GM19193 (cell line): ENCODE measurements around the gene PHIP.

Experiments used
- POLR2A ChIP-seq: IDR thresholded peaks from 4 replicates; pipeline ENCODE4 v1.6.1; 2011; ENCODE audit not compliant: insufficient read depth, insufficient read length; ENCODE audit errors: extremely low read depth

The PHIP gene

GRCh38 chr6:79040083-79040482 lies 38.0 kb downstream of the PHIP start:
- TF ChIP-seq POLR2A, result no peak

DNA sequence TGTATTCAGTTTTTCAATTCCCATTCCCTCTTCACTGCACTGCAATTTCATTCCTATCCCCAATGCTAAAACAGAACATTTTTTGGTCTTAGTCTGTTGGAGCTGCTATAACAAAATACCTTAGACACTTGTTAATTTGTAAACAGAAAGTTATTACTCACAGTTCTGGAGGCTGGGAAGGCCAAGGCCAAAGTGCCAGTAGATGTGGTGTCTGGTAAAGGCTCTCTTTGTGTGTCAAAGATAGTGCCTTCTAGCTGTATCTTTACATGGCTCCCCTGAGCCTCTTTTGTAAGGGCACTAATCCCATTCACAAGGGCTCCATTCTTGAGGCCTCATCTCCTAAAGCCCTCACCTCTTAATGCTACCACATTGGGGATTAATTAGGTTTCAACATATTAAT lies 40.0 kb downstream of the PHIP start:
- TF ChIP-seq POLR2A, result no peak

DNA sequence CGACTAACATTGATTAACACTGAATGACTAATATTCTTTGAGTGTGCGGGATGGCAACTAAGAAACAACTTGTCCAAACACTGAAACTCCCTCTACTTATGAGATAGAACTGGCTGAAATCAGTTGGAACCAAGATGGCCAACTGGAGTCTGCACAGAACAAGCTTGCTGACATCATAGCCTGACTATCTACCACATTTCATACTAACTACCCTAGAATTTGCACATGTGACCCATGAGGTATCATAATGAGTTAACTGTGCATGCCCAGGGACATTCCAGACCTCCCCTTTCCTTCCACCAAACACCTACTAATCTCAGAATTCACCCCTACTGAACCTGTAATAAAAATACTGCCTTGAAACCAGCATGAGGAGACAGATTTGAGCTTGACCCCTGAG lies 43.2 kb downstream of the PHIP start:
- no peak for TF ChIP-seq POLR2A

- no peak for TF ChIP-seq POLR2A
Measured at GRCh38 chr6:79033279-79033678, 44.8 kb downstream of the PHIP start.

DNA sequence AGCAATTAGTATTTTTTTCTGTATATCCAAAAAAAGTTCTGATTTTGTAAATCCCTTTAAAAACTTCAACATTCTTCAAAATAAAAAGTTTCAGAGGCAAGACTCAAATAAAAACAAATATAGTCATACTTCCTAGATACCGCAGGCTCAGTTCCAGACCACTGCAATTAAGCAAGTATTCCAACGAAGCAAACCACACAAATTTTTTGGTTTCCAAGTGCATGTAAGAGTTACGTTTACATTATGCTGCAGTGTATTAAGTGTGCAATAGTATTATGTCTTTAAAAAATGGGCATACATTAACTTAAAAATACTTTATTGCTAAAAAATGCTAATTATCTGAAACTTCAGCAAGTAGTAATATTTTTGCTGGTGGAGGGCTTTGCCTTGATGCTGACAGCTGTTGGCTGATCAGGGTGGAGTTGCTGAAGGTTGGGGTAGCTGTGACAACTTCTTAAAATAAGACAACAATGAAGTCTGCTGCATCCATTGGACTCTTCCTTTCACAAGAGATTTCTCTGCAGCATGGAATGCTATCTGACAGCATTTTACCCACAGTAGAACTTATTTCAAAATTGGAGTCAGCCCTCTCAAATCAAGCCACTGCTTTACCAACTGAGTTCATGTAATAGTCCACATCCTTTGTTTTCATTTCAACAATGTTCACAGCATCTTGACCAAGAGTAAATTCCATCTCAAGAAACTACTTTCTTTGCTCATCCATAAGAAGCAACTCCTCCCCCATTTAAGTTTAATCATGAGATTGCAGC lies 46.0 kb downstream of the PHIP start:
- TF ChIP-seq POLR2A, result no peak

DNA sequence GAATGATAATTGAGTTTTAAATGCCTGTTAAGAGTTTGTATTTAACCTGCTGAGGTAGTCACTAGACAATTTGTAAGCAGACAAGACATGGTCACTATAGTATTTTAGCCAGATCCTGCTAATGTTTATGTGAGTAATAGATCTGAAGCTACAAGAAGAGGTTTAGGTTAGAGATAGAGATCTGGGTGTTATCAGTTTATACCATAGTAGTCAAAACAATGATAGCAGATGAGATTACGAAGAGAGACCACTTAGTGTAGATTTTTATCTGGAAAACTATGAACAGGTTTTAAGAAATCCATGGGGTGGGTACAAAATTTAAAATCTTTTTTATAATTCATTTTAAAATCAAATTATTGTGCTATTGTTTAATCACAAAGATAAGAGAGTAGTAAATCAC lies 47.5 kb downstream of the PHIP start:
- TF ChIP-seq POLR2A, result no peak

- no peak for TF ChIP-seq POLR2A
Measured at GRCh38 chr6:79030023-79030422, 48.0 kb downstream of the PHIP start.

- TF ChIP-seq POLR2A, result no peak
Measured at GRCh38 chr6:79028641-79029314, 49.3 kb downstream of the PHIP start.

- no peak for TF ChIP-seq POLR2A
Measured at GRCh38 chr6:79011940-79012339, 66.1 kb downstream of the PHIP start.

- no peak for TF ChIP-seq POLR2A
Measured at GRCh38 chr6:79010422-79010821, 67.6 kb downstream of the PHIP start.

GRCh38 chr6:79009819-79010218 lies 68.2 kb downstream of the PHIP start:
- TF ChIP-seq POLR2A, result no peak

- TF ChIP-seq POLR2A, result no peak
Measured at GRCh38 chr6:79005497-79005896, 72.6 kb downstream of the PHIP start.

DNA sequence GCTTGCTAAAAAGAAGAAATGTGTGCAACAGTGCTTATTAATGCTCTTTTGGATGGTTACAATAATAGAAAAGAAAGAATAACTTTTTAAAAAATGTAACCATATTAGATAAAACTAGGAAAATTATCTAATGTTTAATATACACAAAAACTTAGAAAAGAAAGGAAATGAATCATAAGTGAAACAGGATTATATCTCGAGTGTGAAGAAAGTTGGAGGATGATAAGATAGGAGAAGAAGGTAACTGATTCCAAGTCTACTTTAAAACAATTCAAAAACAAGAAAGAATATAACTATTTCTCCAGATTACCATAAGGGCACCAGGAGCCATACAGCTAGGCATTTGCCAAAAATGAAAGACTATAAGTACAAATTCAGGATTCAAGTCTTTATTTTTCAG lies 73.0 kb downstream of the PHIP start:
- TF ChIP-seq POLR2A, result no peak

- TF ChIP-seq POLR2A, result no peak
Measured at GRCh38 chr6:79004239-79004638, 73.8 kb downstream of the PHIP start.

DNA sequence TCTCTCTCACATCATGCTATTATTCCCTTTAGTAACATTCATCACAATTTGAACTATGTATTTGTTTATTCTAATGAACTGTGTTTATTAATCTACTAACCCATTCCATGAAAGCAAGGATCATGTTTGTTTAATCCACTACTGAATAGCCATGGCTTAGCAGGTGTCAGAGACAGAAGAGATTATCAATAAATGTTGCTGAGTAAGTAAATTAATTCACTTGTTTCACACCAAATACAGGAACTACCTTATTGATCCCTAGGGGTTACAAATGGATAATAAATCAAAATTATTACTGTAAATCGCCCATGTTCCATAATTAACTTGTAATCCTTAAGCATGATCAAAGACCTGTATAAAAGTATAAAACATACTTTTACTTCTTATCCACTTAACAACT lies 76.6 kb downstream of the PHIP start:
- no peak for TF ChIP-seq POLR2A

- no peak for TF ChIP-seq POLR2A
Measured at GRCh38 chr6:78999737-79000136, 78.3 kb downstream of the PHIP start.
